ENCODE data around the gene RP2. TPM values are rescaled to one million over a fixed set of nuclear protein-coding genes. Genes with fewer than 3 reads are reported as not detected.

Gene RP2
- total RNA-seq, 1 donor from 2014 or later, result 7.0 TPM

- no peak for DNase-seq (ENCODE audit: low read depth)
- no peak overlapping the region for H3K4me3 ChIP-seq (ENCODE audit: low read depth, low read length)
- TF ChIP-seq CTCF (conservative IDR thresholded peaks at IDR 0.05; ENCODE audit: low read depth, low read length), result peak; percentile 44
Observed at GRCh38 chrX:46803140-46803539, 33.7 kb upstream of the RP2 start.

GRCh38 chrX:46805270-46805669 is 31.6 kb upstream of the RP2 start:
- TF ChIP-seq CTCF (conservative IDR thresholded peaks at IDR 0.05; ENCODE audit: low read depth, low read length), result no peak
- DNase-seq (ENCODE audit: low read depth), result no peak
- H3K4me3 ChIP-seq (ENCODE audit: low read depth, low read length), result no peak overlapping the region

- DNase-seq (ENCODE audit: low read depth), result no peak
Observed at GRCh38 chrX:46811121-46811520, 25.7 kb upstream of the RP2 start.

GRCh38 chrX:46812445-46812844 is 24.4 kb upstream of the RP2 start:
- H3K4me3 ChIP-seq (ENCODE audit: low read depth, low read length), result no peak overlapping the region
- DNase-seq (ENCODE audit: low read depth), result no peak
- no peak for TF ChIP-seq CTCF (conservative IDR thresholded peaks at IDR 0.05; ENCODE audit: low read depth, low read length)

More at GRCh38 chrX:46811121-46811520, 25.7 kb upstream of the RP2 start:
- no peak overlapping the region for H3K4me3 ChIP-seq (ENCODE audit: low read depth, low read length)
- no peak for TF ChIP-seq CTCF (conservative IDR thresholded peaks at IDR 0.05; ENCODE audit: low read depth, low read length)

- no peak for TF ChIP-seq CTCF (conservative IDR thresholded peaks at IDR 0.05; ENCODE audit: low read depth, low read length)
- DNase-seq (ENCODE audit: low read depth), result no peak
Observed at GRCh38 chrX:46814966-46815365, 21.9 kb upstream of the RP2 start.

GRCh38 chrX:46819136-46819535 is 17.7 kb upstream of the RP2 start:
- H3K4me3 ChIP-seq (ENCODE audit: low read depth, low read length), result no peak overlapping the region
- no peak for TF ChIP-seq CTCF (conservative IDR thresholded peaks at IDR 0.05; ENCODE audit: low read depth, low read length)
- DNase-seq (ENCODE audit: low read depth), result no peak

More at GRCh38 chrX:46814966-46815365, 21.9 kb upstream of the RP2 start:
- H3K4me3 ChIP-seq (ENCODE audit: low read depth, low read length), result no peak overlapping the region

GRCh38 chrX:46820391-46821100 is 16.3 kb upstream of the RP2 start:
- no peak for DNase-seq (ENCODE audit: low read depth)
- no peak for TF ChIP-seq CTCF (conservative IDR thresholded peaks at IDR 0.05; ENCODE audit: low read depth, low read length)
- no peak overlapping the region for H3K4me3 ChIP-seq (ENCODE audit: low read depth, low read length)

Data from epithelial cell of proximal tubule (primary cell).